Nephron (organoid): ENCODE data around the gene ASTN2.

Source experiments
- H3K27ac Mint-ChIP-seq, 3 experiments: 2 replicates each; pipeline ENCODE4 v1.8.0; 2020; ENCODE audit warnings: mixed read lengths in 3 of 3, mild to moderate bottlenecking in 2 of 3, moderate library complexity in 1 of 3
- H3K27me3 Mint-ChIP-seq: 2 replicates; pipeline ENCODE4 v1.8.0; 2021; ENCODE audit warnings: low read depth, mild to moderate bottlenecking, moderate library complexity, mixed read lengths
- H3K36me3 Mint-ChIP-seq: 2 replicates; pipeline ENCODE4 v1.8.0; 2020; ENCODE audit warnings: low read depth, mixed read lengths
- H3K4me1 Mint-ChIP-seq: 2 replicates; pipeline ENCODE4 v1.8.0; 2020; ENCODE audit warnings: mixed read lengths
- H3K4me3 Mint-ChIP-seq, 3 experiments: 2 replicates each; pipeline ENCODE4 v1.8.0; 2020; ENCODE audit warnings: mild to moderate bottlenecking in 3 of 3, mixed read lengths in 3 of 3, moderate library complexity in 2 of 3
- H3K9me3 Mint-ChIP-seq: 2 replicates; pipeline ENCODE4 v1.8.0; 2020; ENCODE audit warnings: mixed read lengths
- TF ChIP-seq, protein P1 (sequence below), 3 experiments: fragments of 200-600 bp; sonication (generic); IDR thresholded peaks; one replicate each; pipeline ENCODE4 v1.5.0; 2021; ENCODE audit warnings: antibody characterized with exemption in 3 of 3; ENCODE audit not compliant: unreplicated experiment in 3 of 3

ASTN2 gene

GRCh38 chr9:117076571-117077290, 338.1 kb downstream of the ASTN2 start:
- Mint-ChIP-seq H3K36me3 (no peaks in the 10 kb centered on the region), H3K9me3 (no peaks in the 10 kb centered on the region), H3K27me3 (peaks cover 9% of the 10 kb centered on the region), H3K4me3 (no peak overlapping the region), H3K27ac (no peak overlapping the region), H3K4me1 (peaks cover 29% of the 10 kb centered on the region)
- TF ChIP-seq, protein P1, sequence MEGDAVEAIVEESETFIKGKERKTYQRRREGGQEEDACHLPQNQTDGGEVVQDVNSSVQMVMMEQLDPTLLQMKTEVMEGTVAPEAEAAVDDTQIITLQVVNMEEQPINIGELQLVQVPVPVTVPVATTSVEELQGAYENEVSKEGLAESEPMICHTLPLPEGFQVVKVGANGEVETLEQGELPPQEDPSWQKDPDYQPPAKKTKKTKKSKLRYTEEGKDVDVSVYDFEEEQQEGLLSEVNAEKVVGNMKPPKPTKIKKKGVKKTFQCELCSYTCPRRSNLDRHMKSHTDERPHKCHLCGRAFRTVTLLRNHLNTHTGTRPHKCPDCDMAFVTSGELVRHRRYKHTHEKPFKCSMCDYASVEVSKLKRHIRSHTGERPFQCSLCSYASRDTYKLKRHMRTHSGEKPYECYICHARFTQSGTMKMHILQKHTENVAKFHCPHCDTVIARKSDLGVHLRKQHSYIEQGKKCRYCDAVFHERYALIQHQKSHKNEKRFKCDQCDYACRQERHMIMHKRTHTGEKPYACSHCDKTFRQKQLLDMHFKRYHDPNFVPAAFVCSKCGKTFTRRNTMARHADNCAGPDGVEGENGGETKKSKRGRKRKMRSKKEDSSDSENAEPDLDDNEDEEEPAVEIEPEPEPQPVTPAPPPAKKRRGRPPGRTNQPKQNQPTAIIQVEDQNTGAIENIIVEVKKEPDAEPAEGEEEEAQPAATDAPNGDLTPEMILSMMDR (IDR thresholded peaks at IDR 0.05; ENCODE audit: unreplicated experiment in 3 of 3), result no peak

DNA sequence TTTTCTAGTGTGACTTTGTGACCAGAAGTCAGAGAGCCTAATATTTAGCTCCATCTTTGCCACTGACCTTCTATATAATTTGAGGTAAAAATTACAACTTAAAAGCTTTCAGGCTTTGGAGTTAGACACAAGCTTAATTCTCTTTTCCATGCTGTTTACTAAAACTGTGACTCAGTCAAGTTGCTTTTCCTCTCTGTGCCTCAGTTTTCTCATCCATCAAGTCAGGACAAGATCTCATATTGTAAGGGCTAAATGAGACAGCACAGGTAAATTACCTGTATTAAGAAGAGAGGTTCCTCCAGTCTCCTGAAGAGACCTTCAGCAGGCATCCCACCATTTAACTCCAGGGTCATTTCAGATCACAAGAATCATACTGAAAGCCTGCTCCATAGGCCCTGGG, 339.2 kb downstream of the ASTN2 start:
- peaks cover 12% of the 10 kb centered on the region for H3K27me3 Mint-ChIP-seq
- no peaks in the 10 kb centered on the region for H3K36me3 Mint-ChIP-seq
- no peak overlapping the region for H3K27ac Mint-ChIP-seq
- no peaks in the 10 kb centered on the region for H3K9me3 Mint-ChIP-seq
- H3K4me3 Mint-ChIP-seq, result no peak overlapping the region
- peaks cover 21% of the 10 kb centered on the region for H3K4me1 Mint-ChIP-seq
- TF ChIP-seq, protein P1 (IDR thresholded peaks at IDR 0.05; ENCODE audit: unreplicated experiment in 3 of 3), result no peak

GRCh38 chr9:117074784-117075520, 339.9 kb downstream of the ASTN2 start:
- Mint-ChIP-seq H3K27me3 (peaks cover 12% of the 10 kb centered on the region), H3K9me3 (no peaks in the 10 kb centered on the region), H3K36me3 (no peaks in the 10 kb centered on the region), H3K4me3 (no peak overlapping the region), H3K4me1 (peaks cover 21% of the 10 kb centered on the region), H3K27ac (no peak overlapping the region)
- TF ChIP-seq, protein P1 (IDR thresholded peaks at IDR 0.05; ENCODE audit: unreplicated experiment in 3 of 3), result no peak

DNA sequence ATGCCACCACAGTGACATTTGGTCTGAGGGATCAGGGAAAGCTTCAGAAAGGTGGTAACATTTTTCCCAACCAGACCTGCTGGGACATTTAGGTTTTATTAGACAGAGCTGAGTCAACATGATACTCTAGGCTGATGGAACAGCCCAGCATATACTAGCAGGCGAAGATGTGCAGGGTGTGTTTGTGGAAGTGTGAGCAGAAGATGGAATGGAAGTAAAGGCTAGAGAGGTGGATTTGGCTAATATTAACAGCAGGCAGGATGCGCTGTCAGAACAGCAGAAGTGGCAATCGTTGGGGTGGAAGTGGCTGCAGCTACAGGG, 340.6 kb downstream of the ASTN2 start:
- H3K4me1 Mint-ChIP-seq, result peaks cover 21% of the 10 kb centered on the region
- H3K36me3 Mint-ChIP-seq, result no peaks in the 10 kb centered on the region
- H3K9me3 Mint-ChIP-seq, result no peaks in the 10 kb centered on the region
- TF ChIP-seq, protein P1 (IDR thresholded peaks at IDR 0.05; ENCODE audit: unreplicated experiment in 3 of 3), result no peak
- no peak overlapping the region for H3K4me3 Mint-ChIP-seq
- no peak overlapping the region for H3K27ac Mint-ChIP-seq
- peaks cover 12% of the 10 kb centered on the region for H3K27me3 Mint-ChIP-seq

DNA sequence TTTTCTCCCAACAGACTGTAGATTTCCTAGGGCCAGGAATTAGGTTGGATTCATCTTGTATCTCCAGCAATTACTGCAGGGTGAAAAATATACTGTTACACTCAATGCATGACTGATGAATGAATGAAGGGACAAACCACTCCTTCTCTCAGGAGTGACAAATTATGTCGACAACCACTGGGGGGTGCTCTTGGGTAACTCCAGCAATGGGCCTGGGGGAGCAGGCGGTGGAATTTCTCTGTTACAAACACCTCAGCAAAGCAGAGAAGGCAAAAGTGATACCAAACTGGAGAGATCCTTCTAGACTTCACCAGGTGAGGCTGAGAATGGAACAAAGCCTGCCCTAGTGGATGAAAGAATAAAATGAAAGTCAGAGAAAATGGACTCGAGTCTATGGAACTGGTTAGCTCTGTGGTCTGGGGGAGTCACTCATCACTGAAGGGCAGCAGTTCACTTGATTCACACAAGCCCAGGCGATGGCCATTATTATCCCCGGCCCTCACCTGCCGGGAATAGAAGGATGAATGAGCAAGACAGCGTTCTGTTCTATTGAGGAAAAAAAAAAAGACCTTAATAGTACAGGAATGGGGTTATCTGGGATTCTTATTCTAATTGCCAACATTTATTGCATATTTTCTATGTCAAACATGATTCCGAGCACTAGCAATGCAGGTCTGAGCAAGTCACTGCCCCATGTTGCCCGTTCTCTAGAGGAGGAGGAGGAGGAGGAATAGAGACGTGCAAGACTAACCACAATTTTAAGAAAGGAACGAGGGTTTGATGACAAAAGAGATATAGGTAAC, 341.1 kb downstream of the ASTN2 start:
- Mint-ChIP-seq H3K4me1 (peaks cover 21% of the 10 kb centered on the region), H3K36me3 (no peaks in the 10 kb centered on the region), H3K27me3 (peaks cover 12% of the 10 kb centered on the region), H3K4me3 (no peak overlapping the region), H3K27ac (no peak overlapping the region), H3K9me3 (no peaks in the 10 kb centered on the region)
- TF ChIP-seq, protein P1 (IDR thresholded peaks at IDR 0.05; ENCODE audit: unreplicated experiment in 3 of 3), result peak; percentile 35 to 63 (median 40)
